NCI-H128 (cell line): Measurements from ENCODE around the gene ANGPTL2.

Experiments used
- DNase-seq: peaks from one replicate; lab custom pipeline; 2025; ENCODE audit not compliant: unreplicated experiment; lab: John Stamatoyannopoulos, UW

The ANGPTL2 gene

DNA sequence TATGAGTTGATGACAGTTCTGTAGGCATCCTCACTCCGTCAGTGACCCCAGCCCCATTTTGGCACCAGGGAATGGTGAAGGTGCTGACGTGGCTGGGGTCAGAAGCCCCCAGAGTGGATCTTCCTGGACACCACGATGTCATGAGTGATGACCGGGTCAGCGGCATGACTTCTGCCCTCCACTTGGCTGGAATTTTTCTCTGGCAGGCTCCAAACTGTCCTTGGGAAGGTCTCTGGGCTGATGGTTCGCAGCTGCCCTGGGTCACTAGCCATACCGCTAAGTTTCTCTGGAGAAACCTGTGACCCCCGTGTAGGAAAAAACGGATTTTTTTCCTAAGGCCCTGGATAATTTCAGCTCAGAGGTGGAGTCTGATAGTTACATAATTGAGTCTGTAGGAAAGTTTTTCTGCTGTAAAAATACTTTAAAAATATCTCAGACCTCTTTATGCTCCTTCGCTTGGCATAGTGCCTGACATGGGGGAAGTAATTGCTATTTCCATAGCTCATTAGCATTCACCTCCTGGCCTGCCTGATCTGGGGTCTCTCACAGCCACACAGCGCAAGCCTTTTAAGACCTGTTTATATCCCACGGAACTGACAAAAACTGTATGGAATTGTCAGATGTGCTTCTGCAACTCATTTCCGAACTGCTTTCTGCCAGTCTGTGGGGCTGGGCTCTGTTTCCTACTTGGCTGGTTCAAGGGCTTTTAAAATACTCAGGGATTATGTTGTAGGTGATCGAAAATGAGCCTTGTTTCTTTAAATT lies 69.2 kb downstream of the ANGPTL2 start:
- no peak for DNase-seq

DNA sequence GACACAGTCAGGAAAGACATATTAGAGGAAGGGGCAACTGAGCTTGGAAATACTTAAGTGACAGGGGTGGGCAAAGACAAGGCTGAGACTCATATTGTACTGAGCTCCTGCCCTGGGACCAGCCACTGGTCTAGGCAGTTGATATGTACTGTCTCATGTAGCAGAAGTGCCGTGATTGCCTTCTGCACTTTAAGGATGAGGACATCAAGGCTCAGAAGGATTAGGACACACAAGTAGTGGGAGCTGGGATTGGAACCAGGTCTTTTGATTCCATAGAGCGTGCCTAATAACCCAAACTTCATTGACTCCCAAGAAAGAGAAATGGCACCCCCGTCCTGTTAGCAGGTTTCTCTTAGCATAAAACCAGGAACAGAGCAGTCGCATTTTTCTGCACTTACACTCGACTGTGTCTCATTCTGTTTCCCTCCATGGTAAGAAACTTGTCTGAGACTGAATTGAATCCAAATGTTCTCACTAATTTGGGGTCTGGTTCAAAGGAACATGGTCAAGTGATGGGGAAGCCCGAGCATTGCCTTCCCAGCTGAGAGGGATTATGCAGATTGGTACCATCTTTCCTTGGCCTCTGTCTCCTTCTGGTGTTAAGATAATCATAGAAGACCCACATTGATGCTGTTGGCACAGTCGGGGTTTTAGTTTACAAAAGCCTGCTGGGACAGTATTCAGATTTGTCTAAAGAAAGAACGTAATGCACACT lies 70.4 kb downstream of the ANGPTL2 start:
- DNase-seq: no peak

DNA sequence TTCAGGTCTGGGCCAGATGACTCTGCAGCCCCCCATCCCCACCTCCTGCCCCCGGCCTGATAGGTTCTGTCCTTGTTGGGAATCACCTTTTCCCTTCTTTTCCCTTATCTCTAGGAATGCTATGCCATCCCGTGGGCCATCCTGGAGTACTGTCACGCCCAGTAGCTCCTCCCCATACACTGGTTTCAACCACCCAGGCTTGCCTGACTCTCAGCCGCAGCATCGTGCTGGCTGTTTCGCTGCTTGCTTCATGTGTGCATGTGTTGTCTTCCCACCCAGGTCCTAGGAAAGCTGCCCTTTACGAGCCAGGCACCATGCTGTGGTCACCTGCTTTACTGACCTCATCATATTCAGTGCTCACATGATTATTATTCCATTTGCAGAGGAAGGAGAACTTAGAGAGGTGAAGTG lies 71.8 kb downstream of the ANGPTL2 start:
- DNase-seq: no peak

DNA sequence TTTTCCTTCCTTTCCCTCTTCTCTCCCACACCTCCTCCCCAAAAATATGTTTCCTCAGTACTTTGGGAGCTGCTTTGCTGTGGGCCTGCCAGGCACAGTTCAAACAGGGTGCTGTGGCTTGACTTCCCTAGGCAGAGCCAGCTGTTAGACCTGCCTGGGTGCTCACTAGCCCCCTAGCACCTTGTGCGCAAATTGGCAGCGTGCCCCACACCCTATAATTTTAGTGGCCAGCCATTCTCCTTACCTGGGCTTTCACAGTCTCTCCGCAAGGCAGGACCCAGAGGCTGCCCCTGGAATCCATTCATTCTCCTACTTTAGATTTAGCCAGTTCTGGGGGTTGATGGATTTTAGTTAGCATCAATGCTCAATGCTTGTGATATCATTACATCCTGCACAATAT lies 72.3 kb downstream of the ANGPTL2 start:
- DNase-seq: no peak

DNA sequence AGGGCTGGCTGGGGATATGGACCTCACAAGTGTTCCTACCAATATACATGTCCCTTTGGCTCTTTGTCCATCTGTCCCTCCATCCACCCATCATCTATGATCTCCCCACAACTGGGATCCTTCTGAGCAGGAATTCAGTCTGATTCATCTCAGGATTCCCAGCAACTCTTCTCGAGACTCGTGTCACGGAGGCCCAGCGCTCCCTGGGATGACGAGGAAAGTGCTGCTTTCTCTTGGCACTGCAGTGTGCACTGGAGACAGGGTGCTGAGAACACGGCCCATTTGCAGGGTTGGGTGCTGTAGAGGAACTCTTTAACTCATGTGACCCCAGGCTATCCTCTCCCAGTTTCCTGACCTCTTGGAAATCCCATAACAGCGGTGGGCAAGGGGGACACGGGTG lies 72.9 kb downstream of the ANGPTL2 start:
- no peak for DNase-seq

DNA sequence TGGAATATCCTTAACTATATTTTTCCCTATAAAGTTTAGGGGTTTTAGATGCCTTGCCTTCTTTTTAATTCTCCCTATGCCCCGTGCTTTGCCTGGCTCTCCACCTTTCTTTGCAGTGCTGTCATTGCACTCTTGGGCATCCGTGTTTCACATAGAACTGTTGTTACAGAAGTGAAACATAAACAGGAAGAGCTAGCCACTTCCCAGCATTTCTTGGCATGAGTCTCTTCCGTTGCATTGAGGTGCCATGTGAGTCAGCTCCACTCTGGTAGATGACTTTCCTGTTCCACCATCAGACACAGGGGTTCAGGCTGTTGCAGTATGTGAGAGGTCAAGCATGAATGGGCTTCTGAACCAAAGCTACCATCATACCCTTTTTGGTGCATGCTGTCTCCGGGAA lies 73.4 kb downstream of the ANGPTL2 start:
- no peak for DNase-seq

DNA sequence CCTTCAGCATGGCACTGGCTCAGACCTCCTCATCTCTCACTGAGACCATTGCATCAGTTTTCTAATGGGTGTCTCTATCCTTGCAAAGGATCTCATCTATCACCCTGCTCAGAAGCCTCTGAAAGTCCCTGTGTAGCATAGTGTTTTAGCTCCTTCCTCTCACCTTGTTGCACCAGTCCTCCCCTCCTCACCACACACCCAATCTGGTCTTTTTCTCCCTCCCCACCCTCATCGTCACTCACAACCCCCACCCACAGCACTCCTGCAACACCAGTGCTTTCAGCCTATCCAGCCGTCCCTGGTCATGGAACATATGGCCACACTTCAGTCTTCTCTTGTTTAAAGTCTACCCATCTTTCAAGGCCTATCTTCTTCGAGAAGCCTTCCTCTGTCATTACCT lies 74.5 kb downstream of the ANGPTL2 start:
- no peak for DNase-seq

DNA sequence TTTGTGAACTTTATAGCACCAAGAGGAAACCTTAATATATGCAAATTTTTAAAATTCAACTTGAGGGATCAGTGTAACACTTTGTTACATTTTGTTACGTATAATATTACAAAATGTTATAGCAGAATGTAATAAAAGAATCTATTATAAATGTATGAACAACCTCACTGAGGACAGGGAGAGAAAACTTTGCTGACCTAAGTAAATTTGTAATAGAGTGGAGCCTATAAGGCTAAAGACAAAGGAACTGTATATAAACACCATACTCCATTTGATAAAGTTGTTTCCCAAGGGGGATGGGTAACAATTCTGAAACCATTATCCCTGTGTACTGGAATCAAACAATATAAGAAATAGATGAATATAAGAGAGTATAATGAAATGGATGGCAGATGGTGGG lies 77.3 kb downstream of the ANGPTL2 start:
- DNase-seq: no peak

DNA sequence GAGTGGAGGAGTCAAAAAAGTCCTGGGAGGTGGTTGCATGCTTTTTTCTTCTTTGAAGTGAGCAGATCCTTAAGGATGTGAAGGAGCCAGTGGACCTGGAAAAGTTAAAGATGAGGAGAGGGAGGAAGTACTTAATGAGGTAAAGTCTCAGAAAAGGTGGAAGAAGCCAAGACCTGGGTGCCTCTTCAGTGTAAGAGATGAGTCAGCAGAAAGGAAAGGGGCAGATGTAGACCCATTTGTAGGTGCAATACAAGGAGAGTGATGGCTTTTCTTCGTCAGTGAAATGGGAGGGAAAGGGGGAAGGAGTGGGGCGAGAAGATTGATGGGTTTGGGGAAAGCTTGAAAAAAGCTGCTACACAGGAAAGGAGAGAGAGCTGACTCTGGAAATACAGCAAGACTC lies 82.9 kb downstream of the ANGPTL2 start:
- no peak for DNase-seq

DNA sequence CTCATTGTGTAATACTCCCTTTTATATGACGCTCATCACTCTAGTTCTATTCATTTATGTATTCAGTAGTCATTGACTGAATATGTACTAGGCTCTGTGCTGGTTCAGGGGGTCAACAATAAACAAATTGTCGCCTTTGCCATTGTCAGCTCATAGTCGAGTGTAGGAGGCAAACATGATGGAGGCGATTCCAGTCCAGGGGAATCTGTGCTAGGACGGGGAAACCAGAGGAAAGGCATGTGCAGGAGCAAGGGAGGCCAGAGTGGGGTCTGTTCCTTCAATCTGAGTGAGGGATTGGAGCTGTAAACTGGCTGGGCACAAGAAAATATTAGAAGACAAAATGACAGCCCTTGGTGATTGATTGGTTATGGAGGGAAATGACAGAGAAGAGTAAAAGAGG lies 83.9 kb downstream of the ANGPTL2 start:
- DNase-seq: no peak
